Activated naive CD8-positive, alpha-beta T cell (primary cell): Measurements from ENCODE around the gene GMDS.

ENCODE experiments used
- H3K27ac Mint-ChIP-seq: one replicate; pipeline ENCODE4 v1.8.0; 2021; ENCODE audit warnings: mixed read lengths
- H3K27me3 Mint-ChIP-seq: one replicate; pipeline ENCODE4 v1.8.0; 2021; ENCODE audit warnings: mixed read lengths
- H3K36me3 Mint-ChIP-seq: one replicate; pipeline ENCODE4 v1.8.0; 2021; ENCODE audit warnings: mixed read lengths
- H3K4me1 Mint-ChIP-seq: one replicate; pipeline ENCODE4 v1.8.0; 2021; ENCODE audit warnings: low read depth, mixed read lengths
- H3K4me3 Mint-ChIP-seq: one replicate; pipeline ENCODE4 v1.8.0; 2021; ENCODE audit warnings: mild to moderate bottlenecking, mixed read lengths
- H3K9me3 Mint-ChIP-seq: one replicate; pipeline ENCODE4 v1.8.0; 2021; ENCODE audit warnings: low read depth, mixed read lengths

GMDS gene

GRCh38 chr6:2157441-2158127 lies 87.8 kb downstream of the GMDS start:
- Mint-ChIP-seq H3K9me3 (no peaks in the 10 kb centered on the region), H3K27ac (no peak overlapping the region), H3K4me3 (no peak overlapping the region), H3K27me3 (no peaks in the 10 kb centered on the region), H3K4me1 (peaks cover 40% of the 10 kb centered on the region), H3K36me3 (no peaks in the 10 kb centered on the region)

GRCh38 chr6:2155206-2155605 lies 90.2 kb downstream of the GMDS start:
- Mint-ChIP-seq H3K9me3 (no peaks in the 10 kb centered on the region), H3K36me3 (no peaks in the 10 kb centered on the region), H3K4me1 (peaks cover 27% of the 10 kb centered on the region), H3K27ac (no peak overlapping the region), H3K27me3 (no peaks in the 10 kb centered on the region), H3K4me3 (no peak overlapping the region)

- Mint-ChIP-seq H3K27me3 (no peaks in the 10 kb centered on the region), H3K36me3 (peaks cover 12% of the 10 kb centered on the region), H3K27ac (no peak overlapping the region), H3K4me3 (no peak overlapping the region), H3K4me1 (no peaks in the 10 kb centered on the region), H3K9me3 (no peaks in the 10 kb centered on the region)
Measured at GRCh38 chr6:2149361-2150006, 95.9 kb downstream of the GMDS start.

- no peak overlapping the region for H3K4me3 Mint-ChIP-seq
- H3K27ac Mint-ChIP-seq = no peak overlapping the region
- H3K9me3 Mint-ChIP-seq = no peaks in the 10 kb centered on the region
- peaks cover 2% of the 10 kb centered on the region for H3K4me1 Mint-ChIP-seq
- H3K36me3 Mint-ChIP-seq = peaks cover 12% of the 10 kb centered on the region
- H3K27me3 Mint-ChIP-seq = no peaks in the 10 kb centered on the region
Measured at GRCh38 chr6:2148748-2149147, 96.7 kb downstream of the GMDS start.

GRCh38 chr6:2147766-2148448 lies 97.5 kb downstream of the GMDS start:
- Mint-ChIP-seq H3K36me3 (peaks cover 12% of the 10 kb centered on the region), H3K9me3 (no peaks in the 10 kb centered on the region), H3K4me1 (peaks cover 4% of the 10 kb centered on the region), H3K27me3 (no peaks in the 10 kb centered on the region), H3K27ac (no peak overlapping the region), H3K4me3 (no peak overlapping the region)

GRCh38 chr6:2147261-2147660 lies 98.1 kb downstream of the GMDS start:
- no peak overlapping the region for H3K4me3 Mint-ChIP-seq
- peaks cover 5% of the 10 kb centered on the region for H3K4me1 Mint-ChIP-seq
- no peaks in the 10 kb centered on the region for H3K9me3 Mint-ChIP-seq
- peaks cover 12% of the 10 kb centered on the region for H3K36me3 Mint-ChIP-seq
- H3K27ac Mint-ChIP-seq = no peak overlapping the region
- no peaks in the 10 kb centered on the region for H3K27me3 Mint-ChIP-seq

GRCh38 chr6:2144210-2144609 lies 101.2 kb downstream of the GMDS start:
- Mint-ChIP-seq H3K27me3 (no peaks in the 10 kb centered on the region), H3K27ac (no peak overlapping the region), H3K36me3 (peaks cover 12% of the 10 kb centered on the region), H3K4me1 (peaks cover 15% of the 10 kb centered on the region), H3K4me3 (no peak overlapping the region), H3K9me3 (no peaks in the 10 kb centered on the region)

- H3K9me3 Mint-ChIP-seq = no peaks in the 10 kb centered on the region
- no peak overlapping the region for H3K4me3 Mint-ChIP-seq
- H3K4me1 Mint-ChIP-seq = peaks cover 15% of the 10 kb centered on the region
- H3K36me3 Mint-ChIP-seq = peaks cover 7% of the 10 kb centered on the region
- no peak overlapping the region for H3K27ac Mint-ChIP-seq
- no peaks in the 10 kb centered on the region for H3K27me3 Mint-ChIP-seq
Measured at GRCh38 chr6:2141644-2142290, 103.6 kb downstream of the GMDS start.

GRCh38 chr6:2140438-2141128 lies 104.8 kb downstream of the GMDS start:
- Mint-ChIP-seq H3K4me3 (no peak overlapping the region), H3K4me1 (peaks cover 15% of the 10 kb centered on the region), H3K27me3 (no peaks in the 10 kb centered on the region), H3K36me3 (no peaks in the 10 kb centered on the region), H3K27ac (no peak overlapping the region), H3K9me3 (no peaks in the 10 kb centered on the region)

GRCh38 chr6:2135401-2135800 lies 110.0 kb downstream of the GMDS start:
- Mint-ChIP-seq H3K36me3 (no peaks in the 10 kb centered on the region), H3K27me3 (no peaks in the 10 kb centered on the region), H3K4me3 (no peak overlapping the region), H3K9me3 (no peaks in the 10 kb centered on the region), H3K27ac (no peak overlapping the region), H3K4me1 (peaks cover 3% of the 10 kb centered on the region)

GRCh38 chr6:2134554-2134953 lies 110.9 kb downstream of the GMDS start:
- Mint-ChIP-seq H3K27ac (no peak overlapping the region), H3K4me1 (peaks cover 7% of the 10 kb centered on the region), H3K4me3 (no peak overlapping the region), H3K36me3 (no peaks in the 10 kb centered on the region), H3K9me3 (no peaks in the 10 kb centered on the region), H3K27me3 (no peaks in the 10 kb centered on the region)

GRCh38 chr6:2133716-2134310 lies 111.6 kb downstream of the GMDS start:
- no peaks in the 10 kb centered on the region for H3K27me3 Mint-ChIP-seq

GRCh38 chr6:2132916-2133315 lies 112.5 kb downstream of the GMDS start:
- Mint-ChIP-seq H3K27ac (no peak overlapping the region), H3K4me3 (no peak overlapping the region), H3K4me1 (peaks cover 21% of the 10 kb centered on the region), H3K27me3 (no peaks in the 10 kb centered on the region), H3K36me3 (peaks cover 2% of the 10 kb centered on the region), H3K9me3 (no peaks in the 10 kb centered on the region)

More at GRCh38 chr6:2133716-2134310, 111.6 kb downstream of the GMDS start:
- Mint-ChIP-seq H3K4me3 (no peak overlapping the region), H3K9me3 (no peaks in the 10 kb centered on the region), H3K36me3 (peaks cover 2% of the 10 kb centered on the region), H3K4me1 (peaks cover 14% of the 10 kb centered on the region), H3K27ac (no peak overlapping the region)

- Mint-ChIP-seq H3K9me3 (no peaks in the 10 kb centered on the region), H3K4me3 (no peak overlapping the region), H3K36me3 (peaks cover 2% of the 10 kb centered on the region), H3K4me1 (peaks cover 26% of the 10 kb centered on the region), H3K27me3 (no peaks in the 10 kb centered on the region), H3K27ac (no peak overlapping the region)
Measured at GRCh38 chr6:2132416-2132815, 113.0 kb downstream of the GMDS start.
